GM21423 (cell line): ENCODE measurements around the gene PABPN1L.
"Not testable (repeated sequence)": the region's sequence is repeated elsewhere in the genome, so short reads cannot be mapped to it uniquely, and the experiment has no call there.

Experiments used
- ATAC-seq: cut with Tn5 transposase; IDR thresholded peaks from one replicate; pipeline ENCODE4 v1.9.1; 2021; ENCODE audit warnings: mild to moderate bottlenecking, moderate library complexity; ENCODE audit not compliant: unreplicated experiment

PABPN1L gene

GRCh38 chr16:88901718-88902337 is 35.4 kb upstream of the PABPN1L start:
- ATAC-seq: no peak

GRCh38 chr16:88900662-88901052 is 34.2 kb upstream of the PABPN1L start:
- no peak for ATAC-seq

DNA sequence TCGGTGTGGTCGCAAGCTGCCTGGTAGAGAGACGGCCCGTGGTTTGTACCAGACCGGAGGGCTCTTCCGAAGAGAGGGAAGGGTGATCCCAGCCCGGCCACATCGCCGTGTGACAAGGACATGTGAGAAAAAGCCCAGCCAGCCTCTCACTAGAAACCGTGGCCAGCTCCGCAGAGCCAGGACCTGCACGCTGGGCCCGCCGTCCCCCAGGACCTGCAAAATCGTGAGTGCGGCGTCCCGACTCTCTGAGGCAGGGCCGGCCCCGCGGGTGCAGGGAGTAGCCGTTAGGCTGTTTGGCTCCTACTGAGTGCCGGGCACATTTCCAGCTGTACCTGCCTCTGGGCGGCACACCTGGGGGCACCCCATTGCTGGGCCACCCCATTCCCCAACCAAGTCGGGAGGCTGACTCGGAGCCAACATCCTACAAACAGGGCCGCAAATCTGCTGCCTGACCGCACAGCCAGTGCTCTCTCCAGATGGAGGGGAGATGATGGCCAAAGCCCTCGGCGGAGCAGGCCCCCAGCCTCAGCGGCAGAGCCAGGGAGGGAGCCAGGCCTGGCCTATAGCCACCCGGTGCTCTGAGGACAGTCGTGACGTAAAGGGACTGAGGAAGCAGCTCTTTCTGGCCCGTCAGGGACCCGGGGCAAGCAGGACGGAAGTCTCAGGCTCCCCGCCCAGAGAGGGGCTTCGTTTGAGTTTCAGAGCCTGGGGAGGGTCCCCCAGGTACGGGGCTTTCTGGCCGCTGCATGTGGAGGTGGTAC is 33.6 kb upstream of the PABPN1L start:
- ATAC-seq: no peak

GRCh38 chr16:88897696-88898425 is 31.4 kb upstream of the PABPN1L start:
- no peak for ATAC-seq

DNA sequence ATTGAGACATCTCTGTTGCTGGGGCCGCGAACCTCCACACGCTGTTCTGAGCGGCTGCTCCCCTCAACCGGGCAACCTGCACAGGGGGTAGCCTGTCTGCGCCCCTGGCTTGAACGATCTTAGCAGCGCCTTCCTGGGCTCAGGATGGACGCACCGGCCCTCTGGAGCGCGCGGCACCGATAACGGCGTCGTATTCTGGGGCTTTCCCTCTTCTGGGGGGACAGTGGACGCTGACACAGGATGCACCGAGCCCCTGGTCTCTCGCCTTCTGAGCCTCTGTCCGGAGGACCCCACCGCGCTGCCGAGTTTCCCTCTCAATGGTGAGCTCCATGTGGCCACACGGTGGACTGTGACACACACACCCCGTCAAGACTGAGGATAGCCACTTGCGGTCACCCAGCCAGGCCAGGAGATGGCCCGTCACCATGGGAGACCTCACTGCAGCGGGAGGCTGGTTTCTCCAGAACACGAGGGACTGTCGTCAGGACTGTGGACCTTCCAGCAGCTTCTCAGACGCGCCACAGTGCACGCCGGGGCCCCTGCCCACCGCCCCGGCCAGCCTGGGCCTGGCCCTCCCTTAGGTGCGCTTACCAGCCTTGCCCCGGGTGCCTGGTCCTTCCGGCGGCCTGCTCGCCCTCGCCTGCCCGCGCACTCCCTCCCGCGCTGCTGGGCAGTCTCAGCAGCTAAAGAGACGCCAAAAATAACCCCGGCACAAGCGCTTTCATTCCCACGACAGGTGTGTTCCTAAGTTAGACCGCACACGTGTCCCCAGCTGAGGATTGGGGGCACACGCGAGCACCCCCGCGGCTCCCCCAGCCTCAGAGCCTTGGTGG is 30.0 kb upstream of the PABPN1L start:
- no peak for ATAC-seq

GRCh38 chr16:88895335-88895734 is 28.9 kb upstream of the PABPN1L start:
- no peak for ATAC-seq

DNA sequence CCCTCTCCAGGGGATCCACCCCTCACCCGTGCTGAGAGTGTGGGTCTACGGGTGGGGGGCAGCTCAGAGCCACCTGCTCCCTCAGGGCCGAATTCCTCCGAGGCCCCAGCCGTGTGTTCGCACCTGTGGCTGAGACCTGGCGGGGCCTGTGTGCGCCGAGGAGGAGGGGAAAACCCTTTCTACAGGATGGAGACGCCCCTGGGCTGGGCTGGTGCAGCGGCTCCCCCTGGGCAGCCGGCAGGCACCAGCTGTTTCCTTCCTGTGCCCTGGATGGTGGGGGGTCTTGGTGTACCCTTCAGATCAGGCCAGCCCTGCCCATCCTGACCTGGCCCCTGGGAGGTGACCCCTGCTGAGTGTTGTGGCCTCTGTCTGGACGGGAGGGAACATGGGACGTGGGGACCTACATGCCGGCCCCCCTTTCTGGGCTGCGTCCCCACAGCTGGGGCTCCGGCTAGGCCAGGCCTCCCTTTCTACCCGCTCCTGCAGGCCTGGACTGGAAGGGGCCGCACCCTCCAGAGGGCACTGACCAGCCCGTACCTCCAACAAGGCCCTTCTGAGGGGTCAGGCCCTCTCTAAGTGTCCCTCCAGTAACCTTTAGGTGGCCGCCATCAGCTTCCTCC is 28.3 kb upstream of the PABPN1L start:
- ATAC-seq: no peak

GRCh38 chr16:88894266-88894665 is 27.8 kb upstream of the PABPN1L start:
- ATAC-seq: not testable (repeated sequence)

DNA sequence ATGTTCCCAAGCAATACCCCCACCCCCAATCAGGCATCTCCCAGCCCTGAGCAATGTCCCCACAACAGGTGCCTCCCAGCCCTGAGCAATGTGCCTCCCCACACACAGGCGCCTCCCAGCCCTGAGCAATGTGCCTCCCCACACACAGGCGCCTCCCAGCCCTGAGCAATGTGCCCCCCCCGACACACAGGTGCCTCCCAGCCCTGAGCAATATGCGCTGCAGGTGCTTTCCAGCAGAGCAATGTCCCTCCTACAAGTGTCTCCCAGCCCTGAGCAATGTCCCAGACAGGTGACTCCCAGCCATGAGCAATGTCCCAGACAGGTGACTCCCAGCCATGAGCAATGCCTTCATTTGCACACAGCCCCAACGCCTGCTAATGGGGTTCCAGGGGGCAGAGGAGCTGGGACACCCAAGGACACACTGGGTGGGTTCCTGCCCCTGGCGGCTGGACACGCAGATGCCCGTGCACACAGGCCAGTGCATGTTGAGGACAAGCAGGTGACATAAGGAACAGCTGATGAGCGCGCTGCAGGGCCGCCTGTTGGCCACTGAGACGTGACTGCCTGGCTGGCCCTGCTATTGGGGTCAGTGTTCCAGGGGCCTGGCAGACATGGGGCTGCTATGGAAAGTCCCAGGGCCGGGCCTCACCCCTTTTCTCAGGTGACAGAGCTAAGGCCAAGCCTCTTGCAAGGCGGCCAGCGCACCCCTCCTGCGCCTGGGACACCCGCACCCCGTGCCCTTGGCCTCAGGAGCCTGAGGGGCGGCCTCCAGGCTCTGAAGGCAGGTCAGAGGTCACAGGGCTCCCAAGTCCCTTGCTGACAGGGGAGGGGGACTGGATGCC is 26.9 kb upstream of the PABPN1L start:
- ATAC-seq: no peak

DNA sequence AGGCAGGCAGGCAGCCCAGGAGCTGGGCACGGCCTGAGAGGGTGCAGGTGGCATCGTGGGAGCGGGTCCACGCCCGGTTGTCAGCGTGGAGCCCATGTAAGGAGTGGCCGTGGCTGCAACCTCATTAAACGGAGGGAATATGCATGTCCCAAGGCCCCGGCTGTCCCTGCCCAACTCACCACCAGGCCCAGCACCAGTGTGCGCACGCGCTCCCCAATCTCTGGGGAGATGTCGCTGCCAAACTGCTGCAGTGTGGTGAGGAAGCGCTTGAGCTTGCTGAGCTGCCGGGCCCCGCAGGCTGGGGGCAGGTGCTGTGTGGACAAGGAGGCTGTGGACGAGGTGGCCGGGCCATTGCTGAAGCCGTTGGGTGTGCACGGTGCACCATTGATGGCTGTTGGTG is 25.6 kb upstream of the PABPN1L start:
- no peak for ATAC-seq

- ATAC-seq: no peak
Observed at GRCh38 chr16:88891083-88891482, 24.6 kb upstream of the PABPN1L start.

- not testable (repeated sequence) for ATAC-seq
Observed at GRCh38 chr16:88889702-88890352, 23.4 kb upstream of the PABPN1L start.

GRCh38 chr16:88888461-88889387 is 22.3 kb upstream of the PABPN1L start:
- no peak for ATAC-seq

- no peak for ATAC-seq
Observed at GRCh38 chr16:88888057-88888456, 21.6 kb upstream of the PABPN1L start.

DNA sequence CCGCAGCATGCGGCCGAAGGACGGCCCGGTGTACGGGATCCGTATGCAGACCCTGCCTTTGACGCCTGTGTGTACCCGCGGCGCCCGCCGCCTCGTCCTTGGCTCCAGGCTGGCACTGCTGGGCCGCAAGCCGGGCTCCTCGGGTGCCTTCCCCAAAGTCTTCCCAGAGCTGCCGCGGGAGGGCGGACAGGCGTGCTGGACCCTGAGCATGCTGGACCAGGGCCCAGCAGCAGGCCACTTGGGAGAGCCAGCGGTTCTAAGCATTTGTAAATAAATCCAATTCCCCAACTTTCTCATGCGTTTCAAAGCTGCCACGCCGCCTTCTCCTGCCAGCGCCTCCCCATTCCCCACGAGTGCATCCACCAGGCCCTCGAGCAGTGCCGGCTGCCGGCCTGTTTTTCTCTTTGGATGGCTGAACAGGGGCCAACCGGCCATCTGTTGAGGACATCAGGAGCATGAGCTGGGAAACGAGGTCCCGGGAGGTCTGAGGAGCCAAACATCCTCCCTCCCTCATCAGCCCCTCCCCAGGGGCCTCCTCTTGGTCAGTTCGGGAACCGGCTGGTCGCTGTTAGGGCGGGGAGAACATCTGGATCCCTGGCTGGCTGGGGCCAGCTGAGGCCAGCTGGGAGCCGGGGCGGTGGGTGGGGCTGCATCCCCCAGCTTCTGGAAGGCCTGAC is 20.5 kb upstream of the PABPN1L start:
- ATAC-seq: no peak

DNA sequence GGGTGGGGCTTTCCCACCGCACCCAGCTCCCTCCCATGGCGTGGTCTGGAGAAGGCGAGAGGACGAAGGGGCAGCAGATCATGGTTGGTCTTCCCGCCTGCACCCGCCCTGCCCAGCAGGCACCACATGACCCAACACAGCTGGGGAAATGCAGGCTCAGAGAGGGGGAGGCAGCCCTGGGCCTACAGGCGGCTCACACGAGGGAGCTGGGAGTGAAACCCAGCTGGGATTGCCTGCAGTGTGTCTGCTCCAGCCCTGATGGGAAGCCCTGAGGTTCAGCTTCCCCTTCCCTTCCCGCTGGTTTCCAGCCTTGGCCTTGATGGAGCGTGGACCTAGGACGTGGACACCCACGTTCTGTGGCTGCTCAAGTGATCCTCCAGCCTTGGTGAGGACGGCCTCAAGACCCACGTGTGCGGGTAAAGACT is 20.0 kb upstream of the PABPN1L start:
- no peak for ATAC-seq

DNA sequence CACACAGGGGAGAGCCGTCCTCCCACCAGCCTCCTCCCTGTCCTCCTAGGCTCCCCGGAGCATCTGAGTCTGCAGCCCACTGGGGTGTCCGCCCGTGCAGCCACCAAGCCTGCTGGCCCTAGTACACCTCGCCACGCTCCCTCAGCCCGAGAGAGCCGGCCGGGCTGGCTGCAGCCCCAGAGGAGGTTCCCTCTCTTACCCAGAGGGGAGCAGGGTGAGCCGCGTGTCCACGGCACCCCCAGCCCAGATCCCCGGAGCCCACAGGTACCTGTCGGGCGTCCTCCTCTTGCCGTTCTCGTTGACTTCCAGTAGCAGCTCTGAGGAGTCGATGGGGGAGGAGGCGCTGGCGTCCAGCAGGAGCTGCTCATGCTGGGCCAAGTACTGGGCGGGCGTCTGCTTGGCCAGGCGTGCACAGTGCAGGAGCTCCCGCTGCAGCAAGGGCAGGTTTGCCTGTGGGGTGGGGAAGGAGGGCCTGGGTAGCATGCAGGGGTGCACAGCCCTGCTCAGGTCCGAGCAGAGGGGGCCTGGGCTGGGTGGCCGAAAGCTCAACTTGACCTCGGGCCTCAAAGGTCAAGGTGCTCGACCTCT is 19.3 kb upstream of the PABPN1L start:
- ATAC-seq: no peak
